Suprapubic skin (tissue), 4 donors: Measurements from ENCODE around the gene HORMAD2. TPM values are rescaled to one million over a fixed set of nuclear protein-coding genes. Genes with fewer than 3 reads are reported as not detected.
A peak's percentile ranks its signal among the peaks of the same experiment; 100 is the strongest.

Experiments
- DNase-seq, 2 donors: peaks; one replicate each; pipeline ENCODE4 v3.0.0-alpha.2; 2019; ENCODE audit warnings: low spot score in 2 of 2
- H3K27ac ChIP-seq: fragments of 200-600 bp; sonication (generic); one replicate; pipeline ENCODE4 v1.5.1; 2019
- H3K27me3 ChIP-seq: fragments of 200-600 bp; sonication (generic); one replicate; pipeline ENCODE4 v1.5.1; 2019
- H3K36me3 ChIP-seq: fragments of 200-600 bp; sonication (generic); one replicate; pipeline ENCODE4 v1.5.1; 2019
- H3K4me1 ChIP-seq: fragments of 200-600 bp; sonication (generic); one replicate; pipeline ENCODE4 v1.5.1; 2019
- H3K4me3 ChIP-seq: fragments of 200-600 bp; sonication (generic); one replicate; pipeline ENCODE4 v1.5.1; 2019; ENCODE audit warnings: mild to moderate bottlenecking
- H3K9me3 ChIP-seq: fragments of 200-600 bp; sonication (generic); one replicate; pipeline ENCODE4 v1.5.1; 2019
- EP300 ChIP-seq: sonication (generic); formaldehyde crosslinking; IDR thresholded peaks from one replicate; pipeline ENCODE4 v1.6.1; 2017; ENCODE audit warnings: antibody characterized with exemption
- POLR2A ChIP-seq, 2 donors: fragments of 450-650 bp; IDR thresholded peaks; one replicate each; pipeline ENCODE4 v1.6.1; 2017; ENCODE audit warnings: antibody characterized with exemption in 2 of 2, mild to moderate bottlenecking in 2 of 2, moderate library complexity in 2 of 2
- POLR2AphosphoS5 ChIP-seq, 3 donors: sonication (generic); formaldehyde crosslinking; IDR thresholded peaks; one replicate each; pipeline ENCODE4 v1.6.1; 2017; ENCODE audit warnings: antibody characterized with exemption in 3 of 3
- WGBS: methylation state at CpG from one replicate; pipeline ENCODE4 v1.1.5; 2018; 5-methylcytosine and 5-hydroxymethylcytosine counted together
- total RNA-seq, 4 donors: library from RNA; depleted of rRNA; stranded (reverse); fragments of >200 nt; gene quantifications; one replicate each; pipeline ENCODE4 v1.1.0, GENCODE V29; 2016
- TF ChIP-seq, protein P1 (sequence below), 2 donors: fragments of 200-600 bp in 1 of 2; fragments of 450-650 bp in 1 of 2; sonication (generic) in 1 of 2; IDR thresholded peaks; one replicate each; pipeline ENCODE4 v1.5.1; 2016 to 2019; ENCODE audit warnings: antibody characterized with exemption in 2 of 2, mild to moderate bottlenecking in 1 of 2, moderate library complexity in 1 of 2

HORMAD2 gene
- total RNA-seq, 4 donors from 2014 or later: not detected

DNA sequence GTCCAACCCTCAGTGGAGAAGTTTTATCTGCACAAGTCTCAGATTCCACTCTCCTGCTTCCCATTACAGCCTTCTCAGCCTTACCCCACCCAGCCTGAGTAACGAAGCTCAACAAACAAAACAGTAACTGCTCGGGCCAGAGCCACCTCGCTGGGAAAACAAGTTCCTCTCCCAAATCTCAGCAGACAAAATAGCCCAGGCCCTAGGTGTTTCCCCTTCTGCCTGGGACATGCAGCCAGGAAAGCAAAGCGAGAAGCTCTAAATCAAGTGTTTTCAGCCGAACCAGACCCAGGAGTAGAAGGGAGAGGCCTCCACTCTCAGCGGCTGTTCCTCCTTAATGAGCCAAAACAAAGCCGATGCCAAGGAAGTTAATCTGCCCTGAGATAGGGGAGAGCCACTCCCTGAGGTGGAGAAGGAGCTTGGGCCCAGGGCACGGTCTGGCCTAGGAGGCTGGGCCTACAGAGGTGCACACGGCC lies 122.3 kb downstream of the HORMAD2 start:
- no peak overlapping the region for H3K4me3 ChIP-seq
- H3K9me3 ChIP-seq: no peaks in the 10 kb centered on the region
- no peaks in the 10 kb centered on the region for H3K36me3 ChIP-seq
- peak in 1 of 2 donors; percentile 63 for DNase-seq
- no peaks in the 10 kb centered on the region for H3K27me3 ChIP-seq
- TF ChIP-seq POLR2AphosphoS5 (IDR thresholded peaks at IDR 0.05) (peak in 1 of 3 donors; percentile 19), EP300 (no peak)
- 29% methylated on average over 9 of the region's 9 CpGs for WGBS
- H3K27ac ChIP-seq: peak overlapping the region; percentile 85
- peaks cover 63% of the 10 kb centered on the region for H3K4me1 ChIP-seq

DNA sequence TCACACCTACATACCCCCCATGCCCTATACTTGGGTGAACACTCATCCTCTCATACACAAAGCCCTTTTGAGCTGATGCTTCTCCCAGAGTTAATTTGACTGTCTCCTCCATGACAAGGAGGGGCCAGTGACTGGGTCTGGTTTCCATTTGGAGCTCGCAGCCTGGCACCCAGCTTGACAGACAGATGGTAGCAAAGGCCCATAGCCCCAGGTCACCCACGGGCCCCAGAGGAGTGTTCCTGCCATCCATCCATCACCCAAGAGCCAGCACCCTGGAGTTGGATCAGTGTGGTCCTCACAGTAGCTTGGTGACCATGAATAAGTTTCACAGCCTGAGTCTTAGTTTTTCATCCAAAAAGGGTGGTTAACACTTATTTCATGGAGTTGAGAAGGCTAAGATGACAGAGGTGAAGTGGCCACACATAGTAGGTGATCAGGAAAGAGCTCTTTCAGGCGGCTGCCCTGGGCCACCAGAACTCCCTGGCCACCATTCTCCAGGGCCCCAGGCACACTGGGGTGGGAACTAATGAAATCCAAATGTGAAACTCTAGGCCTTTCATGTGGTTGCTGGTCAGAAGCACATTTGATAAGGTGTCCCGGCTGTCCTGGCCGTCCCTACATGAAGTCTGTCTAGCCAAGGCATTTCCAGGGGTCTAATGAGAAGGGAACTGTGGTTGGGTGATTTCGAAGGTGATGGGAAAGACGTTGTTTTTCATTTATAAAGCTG lies 123.9 kb downstream of the HORMAD2 start:
- H3K4me3 ChIP-seq: no peak overlapping the region
- H3K9me3 ChIP-seq: no peaks in the 10 kb centered on the region
- no peaks in the 10 kb centered on the region for H3K36me3 ChIP-seq
- H3K4me1 ChIP-seq: peaks cover 78% of the 10 kb centered on the region
- peak in 1 of 2 donors; percentile 61 for DNase-seq
- peak overlapping the region; percentile 75 for H3K27ac ChIP-seq
- H3K27me3 ChIP-seq: no peaks in the 10 kb centered on the region
- no peak for TF ChIP-seq POLR2A (IDR thresholded peaks at IDR 0.05)
- TF ChIP-seq POLR2AphosphoS5 (IDR thresholded peaks at IDR 0.05): no peak
- TF ChIP-seq EP300: no peak
- TF ChIP-seq, protein P1, sequence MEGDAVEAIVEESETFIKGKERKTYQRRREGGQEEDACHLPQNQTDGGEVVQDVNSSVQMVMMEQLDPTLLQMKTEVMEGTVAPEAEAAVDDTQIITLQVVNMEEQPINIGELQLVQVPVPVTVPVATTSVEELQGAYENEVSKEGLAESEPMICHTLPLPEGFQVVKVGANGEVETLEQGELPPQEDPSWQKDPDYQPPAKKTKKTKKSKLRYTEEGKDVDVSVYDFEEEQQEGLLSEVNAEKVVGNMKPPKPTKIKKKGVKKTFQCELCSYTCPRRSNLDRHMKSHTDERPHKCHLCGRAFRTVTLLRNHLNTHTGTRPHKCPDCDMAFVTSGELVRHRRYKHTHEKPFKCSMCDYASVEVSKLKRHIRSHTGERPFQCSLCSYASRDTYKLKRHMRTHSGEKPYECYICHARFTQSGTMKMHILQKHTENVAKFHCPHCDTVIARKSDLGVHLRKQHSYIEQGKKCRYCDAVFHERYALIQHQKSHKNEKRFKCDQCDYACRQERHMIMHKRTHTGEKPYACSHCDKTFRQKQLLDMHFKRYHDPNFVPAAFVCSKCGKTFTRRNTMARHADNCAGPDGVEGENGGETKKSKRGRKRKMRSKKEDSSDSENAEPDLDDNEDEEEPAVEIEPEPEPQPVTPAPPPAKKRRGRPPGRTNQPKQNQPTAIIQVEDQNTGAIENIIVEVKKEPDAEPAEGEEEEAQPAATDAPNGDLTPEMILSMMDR (IDR thresholded peaks at IDR 0.05): no peak
- 45% methylated on average over 7 of the region's 7 CpGs for WGBS

DNA sequence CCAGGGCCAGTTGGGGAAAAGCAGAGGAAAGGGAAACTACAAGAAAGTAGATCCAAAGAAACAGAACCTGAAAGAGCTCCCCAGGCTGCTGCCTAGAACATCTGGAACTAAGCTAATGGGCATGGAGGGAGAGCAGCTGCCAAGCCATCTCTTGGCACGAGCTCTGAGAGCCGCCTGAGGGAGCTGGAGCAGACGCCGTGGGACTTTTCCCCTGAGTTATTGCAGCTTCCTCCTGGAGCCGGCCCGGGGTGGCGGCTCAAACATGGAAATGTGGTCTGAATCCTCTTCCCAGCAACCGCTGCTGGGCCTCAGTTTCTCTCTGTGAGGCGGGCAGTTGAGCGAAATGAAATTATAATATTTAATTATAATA lies 124.5 kb downstream of the HORMAD2 start:
- 14% methylated on average over 10 of the region's 10 CpGs for WGBS
- Histone ChIP-seq H3K36me3 (no peaks in the 10 kb centered on the region), H3K9me3 (no peaks in the 10 kb centered on the region), H3K4me1 (peaks cover 82% of the 10 kb centered on the region), H3K4me3 (no peak overlapping the region), H3K27ac (peak overlapping the region; percentile 75), H3K27me3 (no peaks in the 10 kb centered on the region)
- DNase-seq: peak in 1 of 2 donors; percentile 81
- TF ChIP-seq POLR2AphosphoS5 (IDR thresholded peaks at IDR 0.05) (no peak), EP300 (no peak), POLR2A (IDR thresholded peaks at IDR 0.05) (no peak)
- TF ChIP-seq, protein P1 (IDR thresholded peaks at IDR 0.05): no peak

DNA sequence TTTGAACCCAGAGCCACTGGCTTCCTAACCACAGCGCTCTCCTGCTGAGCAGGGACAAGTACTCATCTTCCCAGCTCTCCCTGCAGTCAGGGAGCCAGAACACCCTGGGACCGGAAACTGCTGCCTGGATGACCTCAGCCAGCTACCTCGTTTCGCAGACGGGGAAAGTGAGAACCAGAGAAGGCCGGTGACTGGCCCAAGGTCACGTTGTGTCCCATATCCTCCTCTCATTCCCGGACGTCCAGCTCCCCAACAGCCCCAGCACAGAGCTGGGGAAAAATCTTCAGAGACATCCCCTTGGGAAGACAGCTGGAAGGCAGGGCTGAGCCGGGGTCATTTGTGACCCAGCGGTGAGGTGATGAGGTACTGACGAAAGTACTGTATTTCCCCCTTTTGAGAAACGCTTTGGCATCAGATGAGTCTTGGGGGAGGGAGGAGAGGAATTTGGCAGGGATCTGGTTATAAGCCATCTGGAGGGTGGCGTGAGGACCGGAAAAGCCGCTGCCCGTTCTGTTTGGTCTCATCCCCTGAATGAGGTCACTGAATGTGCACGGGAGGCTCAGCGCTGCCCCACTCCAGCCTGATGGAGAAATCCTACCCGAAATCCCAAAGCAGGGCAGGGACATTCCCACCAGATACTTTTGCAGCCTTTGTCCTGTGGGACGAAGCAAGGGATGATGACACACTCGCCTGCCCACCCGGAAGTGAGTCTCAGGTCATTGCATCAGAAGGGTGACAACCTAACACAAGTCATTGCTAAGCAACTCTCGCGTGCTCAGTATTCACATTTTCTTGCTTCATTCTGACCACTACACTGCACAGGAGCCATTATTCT lies 125.2 kb downstream of the HORMAD2 start:
- H3K4me1 ChIP-seq: peaks cover 86% of the 10 kb centered on the region
- no peaks in the 10 kb centered on the region for H3K27me3 ChIP-seq
- no peaks in the 10 kb centered on the region for H3K9me3 ChIP-seq
- 59% methylated on average over 16 of the region's 25 CpGs for WGBS
- peak; percentile 88 to 89 for DNase-seq
- H3K4me3 ChIP-seq: no peak overlapping the region
- TF ChIP-seq POLR2AphosphoS5 (IDR thresholded peaks at IDR 0.05): peak in 2 of 3 donors; percentile 81 to 93
- TF ChIP-seq POLR2A (IDR thresholded peaks at IDR 0.05): no peak
- TF ChIP-seq, protein P1 (IDR thresholded peaks at IDR 0.05): no peak
- TF ChIP-seq EP300: no peak
- H3K36me3 ChIP-seq: no peaks in the 10 kb centered on the region
- peak overlapping the region; percentile 75 for H3K27ac ChIP-seq

DNA sequence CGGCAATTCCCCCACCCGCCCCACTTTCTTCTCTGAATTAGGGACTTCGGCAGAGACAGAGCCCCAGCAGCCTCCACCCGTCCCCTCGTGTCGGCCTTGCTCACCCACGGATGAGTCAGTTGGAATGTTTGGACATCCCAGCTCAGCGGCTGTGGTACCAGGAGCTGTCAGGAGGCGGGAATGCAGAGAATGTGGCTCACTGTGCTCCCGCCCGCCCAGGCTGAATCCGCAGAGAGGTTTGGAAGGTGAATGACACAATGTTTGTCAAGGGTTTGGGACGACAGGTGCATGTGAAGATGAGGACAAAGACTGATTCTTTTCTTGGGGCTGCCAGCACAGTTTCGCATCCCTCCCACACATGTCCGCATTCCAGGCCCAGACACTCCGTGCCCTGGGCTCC lies 126.7 kb downstream of the HORMAD2 start:
- Histone ChIP-seq H3K9me3 (no peaks in the 10 kb centered on the region), H3K4me3 (no peak overlapping the region), H3K27ac (peak overlapping the region; percentile 75), H3K27me3 (no peaks in the 10 kb centered on the region), H3K36me3 (no peaks in the 10 kb centered on the region), H3K4me1 (peaks cover 83% of the 10 kb centered on the region)
- DNase-seq: peak; percentile 90
- TF ChIP-seq EP300: no peak
- peak in 1 of 3 donors; percentile 11 for TF ChIP-seq POLR2AphosphoS5 (IDR thresholded peaks at IDR 0.05)
- 44% methylated on average over 11 of the region's 16 CpGs for WGBS
